CD4-positive, alpha-beta T cell treated with Interleukin-17A for 1 hour (primary cell): ENCODE measurements around the gene CHKB.
"Not testable (repeated sequence)": the region's sequence is repeated elsewhere in the genome, so short reads cannot be mapped to it uniquely, and the experiment has no call there.

Source experiments
- DNase-seq: peaks from one replicate; pipeline ENCODE4 v3.0.0-alpha.2; 2020

CHKB gene

GRCh38 chr22:50582493-50583293 lies at the start of gene CHKB:
CHKB (minus strand) TSS chr22:50582849; CDS start chr22:50582781, 68 bp downstream.
- DNase-seq: peak; percentile 98

GRCh38 chr22:50630376-50630775 lies 47.7 kb upstream of the CHKB start:
- no peak for DNase-seq

- DNase-seq: peak; percentile 76
These were observed 46.0 kb upstream of the CHKB start for GRCh38 chr22:50628543-50629134.

- DNase-seq: peak; percentile 85
These were observed 45.2 kb upstream of the CHKB start, which contains the start of gene ARSA for GRCh38 chr22:50627642-50628542. ARSA (minus strand) TSS chr22:50628152; CDS start chr22:50627779, 373 bp downstream.

- DNase-seq: no peak
These were observed 44.4 kb upstream of the CHKB start for GRCh38 chr22:50626850-50627641.

GRCh38 chr22:50626314-50626849 lies 43.7 kb upstream of the CHKB start:
- DNase-seq: no peak

- no peak for DNase-seq
These were observed 43.1 kb upstream of the CHKB start for GRCh38 chr22:50625568-50626313.

GRCh38 chr22:50625131-50625567 lies 42.5 kb upstream of the CHKB start:
- DNase-seq: no peak

- DNase-seq: no peak
These were observed 41.9 kb upstream of the CHKB start for GRCh38 chr22:50624347-50625130.

GRCh38 chr22:50622723-50623327 lies 40.2 kb upstream of the CHKB start:
- no peak for DNase-seq

- DNase-seq: peak; percentile 52
These were observed 39.5 kb upstream of the CHKB start for GRCh38 chr22:50621948-50622722.

GRCh38 chr22:50621356-50621880 lies 38.8 kb upstream of the CHKB start:
- peak; percentile 66 for DNase-seq

GRCh38 chr22:50620593-50621355 lies 38.1 kb upstream of the CHKB start:
- peak; percentile 74 for DNase-seq

GRCh38 chr22:50614296-50614695 lies 31.6 kb upstream of the CHKB start:
- not testable (repeated sequence) for DNase-seq

GRCh38 chr22:50613291-50613981 lies 30.8 kb upstream of the CHKB start:
- DNase-seq: no peak

- DNase-seq: no peak
These were observed 30.0 kb upstream of the CHKB start for GRCh38 chr22:50612528-50613221.

GRCh38 chr22:50612168-50612527 lies 29.5 kb upstream of the CHKB start:
- no peak for DNase-seq
